ENCODE data around the gene LMO1.

- TF ChIP-seq CREB1 (IDR thresholded peaks at IDR 0.05) (no peak), RFX5 (IDR thresholded peaks at IDR 0.05; ENCODE audit: borderline replicate concordance, low read depth, low read length) (no peak), NANOG (IDR thresholded peaks at IDR 0.05; ENCODE audit: insufficient read depth, low read depth, low read length, poor library complexity, severe bottlenecking) (no peak), JUN (IDR thresholded peaks at IDR 0.05; ENCODE audit: low read depth, low read length) (no peak), SRF (IDR thresholded peaks at IDR 0.05; ENCODE audit: low read depth, low read length) (no peak), CHD1 (IDR thresholded peaks at IDR 0.05; ENCODE audit: low read depth, low read length) (no peak), EZH2 (IDR thresholded peaks at IDR 0.05; ENCODE audit: low read depth, low read length, severe bottlenecking) (no peak)
- TF ChIP-seq, protein P1, sequence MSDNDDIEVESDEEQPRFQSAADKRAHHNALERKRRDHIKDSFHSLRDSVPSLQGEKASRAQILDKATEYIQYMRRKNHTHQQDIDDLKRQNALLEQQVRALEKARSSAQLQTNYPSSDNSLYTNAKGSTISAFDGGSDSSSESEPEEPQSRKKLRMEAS (IDR thresholded peaks at IDR 0.05), result no peak
- TF ChIP-seq, protein P2, sequence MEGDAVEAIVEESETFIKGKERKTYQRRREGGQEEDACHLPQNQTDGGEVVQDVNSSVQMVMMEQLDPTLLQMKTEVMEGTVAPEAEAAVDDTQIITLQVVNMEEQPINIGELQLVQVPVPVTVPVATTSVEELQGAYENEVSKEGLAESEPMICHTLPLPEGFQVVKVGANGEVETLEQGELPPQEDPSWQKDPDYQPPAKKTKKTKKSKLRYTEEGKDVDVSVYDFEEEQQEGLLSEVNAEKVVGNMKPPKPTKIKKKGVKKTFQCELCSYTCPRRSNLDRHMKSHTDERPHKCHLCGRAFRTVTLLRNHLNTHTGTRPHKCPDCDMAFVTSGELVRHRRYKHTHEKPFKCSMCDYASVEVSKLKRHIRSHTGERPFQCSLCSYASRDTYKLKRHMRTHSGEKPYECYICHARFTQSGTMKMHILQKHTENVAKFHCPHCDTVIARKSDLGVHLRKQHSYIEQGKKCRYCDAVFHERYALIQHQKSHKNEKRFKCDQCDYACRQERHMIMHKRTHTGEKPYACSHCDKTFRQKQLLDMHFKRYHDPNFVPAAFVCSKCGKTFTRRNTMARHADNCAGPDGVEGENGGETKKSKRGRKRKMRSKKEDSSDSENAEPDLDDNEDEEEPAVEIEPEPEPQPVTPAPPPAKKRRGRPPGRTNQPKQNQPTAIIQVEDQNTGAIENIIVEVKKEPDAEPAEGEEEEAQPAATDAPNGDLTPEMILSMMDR (IDR thresholded peaks at IDR 0.05; ENCODE audit: control extremely low read depth in 1 of 3, insufficient read depth in 1 of 3, low read depth in 1 of 3, low read length in 3 of 3), result no peak
Measured at GRCh38 chr11:8241373-8242117, 22.1 kb downstream of the LMO1 start.
